SK-N-SH treated with all-trans-retinoic acid at 6 μM for 48 hours (cell line): ENCODE measurements around the gene FANCC.

Experiments used
- ARNTL ChIP-seq: fragments of 450-650 bp; formaldehyde crosslinking; IDR thresholded peaks from 2 replicates; pipeline ENCODE4 v1.5.0; 2020; ENCODE audit warnings: low read depth, mild to moderate bottlenecking, moderate library complexity, borderline replicate concordance
- CSDC2 ChIP-seq: fragments of 250-450 bp; sonication (Bioruptor Pico); IDR thresholded peaks from 2 replicates; pipeline ENCODE4 v1.5.0; 2020; ENCODE audit warnings: mild to moderate bottlenecking, moderate library complexity
- ISL1 ChIP-seq: fragments of 250-450 bp; sonication (Bioruptor Pico); IDR thresholded peaks from 2 replicates; pipeline ENCODE4 v2.1.2; 2022; ENCODE audit warnings: mild to moderate bottlenecking, moderate library complexity
- PPARA ChIP-seq: fragments of 250-450 bp; sonication (Bioruptor Pico); IDR thresholded peaks from 2 replicates; pipeline ENCODE4 v1.5.0; 2020; ENCODE audit warnings: mild to moderate bottlenecking, borderline replicate concordance
- RARB ChIP-seq: fragments of 250-450 bp; sonication (Bioruptor Pico); IDR thresholded peaks from 2 replicates; pipeline ENCODE4 v1.8.0; 2021; ENCODE audit warnings: mild to moderate bottlenecking, moderate library complexity
- TCF4 ChIP-seq: fragments of 250-450 bp; sonication (Bioruptor Pico); IDR thresholded peaks from 2 replicates; pipeline ENCODE4 v1.8.0; 2021; ENCODE audit warnings: mild to moderate bottlenecking, moderate library complexity, borderline replicate concordance
- TOX ChIP-seq: fragments of 250-450 bp; sonication (Bioruptor Pico); IDR thresholded peaks from 2 replicates; pipeline ENCODE4 v1.8.0; 2021; ENCODE audit warnings: mild to moderate bottlenecking, moderate library complexity, borderline replicate concordance
- ZFP3 ChIP-seq: fragments of 250-450 bp; sonication (Bioruptor Pico); IDR thresholded peaks from 2 replicates; pipeline ENCODE4 v1.5.0; 2020; ENCODE audit warnings: mild to moderate bottlenecking, moderate library complexity
- ZFP30 ChIP-seq: fragments of 450-650 bp; formaldehyde crosslinking; IDR thresholded peaks from 2 replicates; pipeline ENCODE4 v1.5.0; 2022; ENCODE audit warnings: mild to moderate bottlenecking, moderate library complexity
- ZNF8 ChIP-seq: fragments of 450-650 bp; formaldehyde crosslinking; IDR thresholded peaks from 2 replicates; pipeline ENCODE4 v1.5.0; 2020; ENCODE audit warnings: mild to moderate bottlenecking, moderate library complexity
- TF ChIP-seq, protein P1 (sequence below): fragments of 250-450 bp; sonication (Bioruptor Pico); IDR thresholded peaks from 2 replicates; pipeline ENCODE4 v1.5.1; 2021; ENCODE audit warnings: mild to moderate bottlenecking, moderate library complexity
- TF ChIP-seq, protein P2 (sequence below): fragments of 250-450 bp; sonication (Bioruptor Pico); IDR thresholded peaks from 2 replicates; pipeline ENCODE4 v1.8.0; 2021; ENCODE audit warnings: low read depth, mild to moderate bottlenecking, moderate library complexity, borderline replicate concordance
- TF ChIP-seq, protein P3 (sequence below): fragments of 250-450 bp; sonication (Bioruptor Pico); IDR thresholded peaks from 2 replicates; pipeline ENCODE4 v1.8.0; 2020; ENCODE audit warnings: mild to moderate bottlenecking, moderate library complexity, borderline replicate concordance
- TF ChIP-seq, protein P4 (sequence below): fragments of 250-450 bp; sonication (Bioruptor Pico); IDR thresholded peaks from 2 replicates; pipeline ENCODE4 v1.5.0; 2020; ENCODE audit warnings: mild to moderate bottlenecking, moderate library complexity

DNA sequence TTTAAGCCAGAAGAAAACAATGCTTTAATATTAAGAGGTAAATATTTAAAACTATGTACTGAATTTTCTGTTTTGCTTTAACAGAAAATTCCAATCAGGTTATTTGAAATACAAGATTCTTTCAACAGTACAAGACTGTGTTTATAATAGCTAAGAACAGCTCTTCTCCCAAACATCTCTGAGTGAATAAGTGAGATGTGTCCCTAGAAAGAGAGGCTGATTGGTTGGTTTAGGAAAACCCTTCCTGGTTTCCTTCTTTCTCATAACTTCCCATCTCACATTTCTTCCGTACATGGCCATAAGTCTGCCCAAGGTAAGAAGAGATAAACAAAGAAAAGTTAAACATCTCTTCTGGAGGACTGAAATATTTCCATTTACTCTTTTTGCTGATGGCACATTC is 145.9 kb downstream of the FANCC start:
- no peak for TF ChIP-seq ZFP30
- TF ChIP-seq ZFP3 (CRISPR knock-in tag), result no peak
- no peak for TF ChIP-seq ARNTL (CRISPR knock-in tag)
- TF ChIP-seq RARB (CRISPR knock-in tag), result no peak
- TF ChIP-seq, protein P1, sequence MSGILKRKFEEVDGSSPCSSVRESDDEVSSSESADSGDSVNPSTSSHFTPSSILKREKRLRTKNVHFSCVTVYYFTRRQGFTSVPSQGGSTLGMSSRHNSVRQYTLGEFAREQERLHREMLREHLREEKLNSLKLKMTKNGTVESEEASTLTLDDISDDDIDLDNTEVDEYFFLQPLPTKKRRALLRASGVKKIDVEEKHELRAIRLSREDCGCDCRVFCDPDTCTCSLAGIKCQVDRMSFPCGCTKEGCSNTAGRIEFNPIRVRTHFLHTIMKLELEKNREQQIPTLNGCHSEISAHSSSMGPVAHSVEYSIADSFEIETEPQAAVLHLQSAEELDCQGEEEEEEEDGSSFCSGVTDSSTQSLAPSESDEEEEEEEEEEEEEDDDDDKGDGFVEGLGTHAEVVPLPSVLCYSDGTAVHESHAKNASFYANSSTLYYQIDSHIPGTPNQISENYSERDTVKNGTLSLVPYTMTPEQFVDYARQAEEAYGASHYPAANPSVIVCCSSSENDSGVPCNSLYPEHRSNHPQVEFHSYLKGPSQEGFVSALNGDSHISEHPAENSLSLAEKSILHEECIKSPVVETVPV, result no peak
- TF ChIP-seq, protein P2, sequence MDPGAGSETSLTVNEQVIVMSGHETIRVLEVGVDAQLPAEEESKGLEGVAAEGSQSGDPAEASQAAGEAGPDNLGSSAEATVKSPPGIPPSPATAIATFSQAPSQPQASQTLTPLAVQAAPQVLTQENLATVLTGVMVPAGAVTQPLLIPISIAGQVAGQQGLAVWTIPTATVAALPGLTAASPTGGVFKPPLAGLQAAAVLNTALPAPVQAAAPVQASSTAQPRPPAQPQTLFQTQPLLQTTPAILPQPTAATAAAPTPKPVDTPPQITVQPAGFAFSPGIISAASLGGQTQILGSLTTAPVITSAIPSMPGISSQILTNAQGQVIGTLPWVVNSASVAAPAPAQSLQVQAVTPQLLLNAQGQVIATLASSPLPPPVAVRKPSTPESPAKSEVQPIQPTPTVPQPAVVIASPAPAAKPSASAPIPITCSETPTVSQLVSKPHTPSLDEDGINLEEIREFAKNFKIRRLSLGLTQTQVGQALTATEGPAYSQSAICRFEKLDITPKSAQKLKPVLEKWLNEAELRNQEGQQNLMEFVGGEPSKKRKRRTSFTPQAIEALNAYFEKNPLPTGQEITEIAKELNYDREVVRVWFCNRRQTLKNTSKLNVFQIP (CRISPR knock-in tag), result no peak
- no peak for TF ChIP-seq CSDC2
- no peak for TF ChIP-seq TOX (CRISPR knock-in tag)
- TF ChIP-seq, protein P3, sequence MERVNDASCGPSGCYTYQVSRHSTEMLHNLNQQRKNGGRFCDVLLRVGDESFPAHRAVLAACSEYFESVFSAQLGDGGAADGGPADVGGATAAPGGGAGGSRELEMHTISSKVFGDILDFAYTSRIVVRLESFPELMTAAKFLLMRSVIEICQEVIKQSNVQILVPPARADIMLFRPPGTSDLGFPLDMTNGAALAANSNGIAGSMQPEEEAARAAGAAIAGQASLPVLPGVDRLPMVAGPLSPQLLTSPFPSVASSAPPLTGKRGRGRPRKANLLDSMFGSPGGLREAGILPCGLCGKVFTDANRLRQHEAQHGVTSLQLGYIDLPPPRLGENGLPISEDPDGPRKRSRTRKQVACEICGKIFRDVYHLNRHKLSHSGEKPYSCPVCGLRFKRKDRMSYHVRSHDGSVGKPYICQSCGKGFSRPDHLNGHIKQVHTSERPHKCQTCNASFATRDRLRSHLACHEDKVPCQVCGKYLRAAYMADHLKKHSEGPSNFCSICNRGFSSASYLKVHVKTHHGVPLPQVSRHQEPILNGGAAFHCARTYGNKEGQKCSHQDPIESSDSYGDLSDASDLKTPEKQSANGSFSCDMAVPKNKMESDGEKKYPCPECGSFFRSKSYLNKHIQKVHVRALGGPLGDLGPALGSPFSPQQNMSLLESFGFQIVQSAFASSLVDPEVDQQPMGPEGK (CRISPR knock-in tag), result no peak
- TF ChIP-seq, protein P4, sequence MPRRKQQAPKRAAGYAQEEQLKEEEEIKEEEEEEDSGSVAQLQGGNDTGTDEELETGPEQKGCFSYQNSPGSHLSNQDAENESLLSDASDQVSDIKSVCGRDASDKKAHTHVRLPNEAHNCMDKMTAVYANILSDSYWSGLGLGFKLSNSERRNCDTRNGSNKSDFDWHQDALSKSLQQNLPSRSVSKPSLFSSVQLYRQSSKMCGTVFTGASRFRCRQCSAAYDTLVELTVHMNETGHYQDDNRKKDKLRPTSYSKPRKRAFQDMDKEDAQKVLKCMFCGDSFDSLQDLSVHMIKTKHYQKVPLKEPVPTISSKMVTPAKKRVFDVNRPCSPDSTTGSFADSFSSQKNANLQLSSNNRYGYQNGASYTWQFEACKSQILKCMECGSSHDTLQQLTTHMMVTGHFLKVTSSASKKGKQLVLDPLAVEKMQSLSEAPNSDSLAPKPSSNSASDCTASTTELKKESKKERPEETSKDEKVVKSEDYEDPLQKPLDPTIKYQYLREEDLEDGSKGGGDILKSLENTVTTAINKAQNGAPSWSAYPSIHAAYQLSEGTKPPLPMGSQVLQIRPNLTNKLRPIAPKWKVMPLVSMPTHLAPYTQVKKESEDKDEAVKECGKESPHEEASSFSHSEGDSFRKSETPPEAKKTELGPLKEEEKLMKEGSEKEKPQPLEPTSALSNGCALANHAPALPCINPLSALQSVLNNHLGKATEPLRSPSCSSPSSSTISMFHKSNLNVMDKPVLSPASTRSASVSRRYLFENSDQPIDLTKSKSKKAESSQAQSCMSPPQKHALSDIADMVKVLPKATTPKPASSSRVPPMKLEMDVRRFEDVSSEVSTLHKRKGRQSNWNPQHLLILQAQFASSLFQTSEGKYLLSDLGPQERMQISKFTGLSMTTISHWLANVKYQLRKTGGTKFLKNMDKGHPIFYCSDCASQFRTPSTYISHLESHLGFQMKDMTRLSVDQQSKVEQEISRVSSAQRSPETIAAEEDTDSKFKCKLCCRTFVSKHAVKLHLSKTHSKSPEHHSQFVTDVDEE (CRISPR knock-in tag), result no peak
- no peak for TF ChIP-seq ZNF8 (CRISPR knock-in tag)
- TF ChIP-seq PPARA (CRISPR knock-in tag), result no peak
- no peak for TF ChIP-seq ISL1 (CRISPR knock-in tag)
- no peak for TF ChIP-seq TCF4 (CRISPR knock-in tag)
